Stimulated activated CD8-positive, alpha-beta memory T cell treated with anti-CD3 and anti-CD28 coated beads, Interleukin-2, amount 100 ng/mL, for 1 hour (primary cell): ENCODE data around the gene KLHL8.

Experiments used
- DNase-seq, 2 donors: peaks; one replicate each; pipeline ENCODE4 v3.0.0-alpha.2; 2020; ENCODE audit warnings: low read depth in 2 of 2

KLHL8 gene

GRCh38 chr4:87220094-87220822 lies at the start of gene KLHL8:
KLHL8 (minus strand) TSS chr4:87220618; CDS start chr4:87195539, 25,079 bp downstream.
- peak; percentile 76 to 77 for DNase-seq

GRCh38 chr4:87270144-87270543 lies 49.7 kb upstream of the KLHL8 start:
- DNase-seq: no peak

GRCh38 chr4:87268411-87268810 lies 48.0 kb upstream of the KLHL8 start:
- DNase-seq: no peak

GRCh38 chr4:87266986-87267385 lies 46.6 kb upstream of the KLHL8 start:
- no peak for DNase-seq

GRCh38 chr4:87262886-87263285 lies 42.5 kb upstream of the KLHL8 start:
- DNase-seq: no peak

- DNase-seq: no peak
Observed at GRCh38 chr4:87260477-87260876, 40.1 kb upstream of the KLHL8 start.

GRCh38 chr4:87258677-87259076 lies 38.3 kb upstream of the KLHL8 start:
- DNase-seq: no peak

- DNase-seq: no peak
Observed at GRCh38 chr4:87257523-87257922, 37.1 kb upstream of the KLHL8 start.

GRCh38 chr4:87255755-87256154 lies 35.3 kb upstream of the KLHL8 start:
- no peak for DNase-seq

- no peak for DNase-seq
Observed at GRCh38 chr4:87251106-87251505, 30.7 kb upstream of the KLHL8 start.

- no peak for DNase-seq
Observed at GRCh38 chr4:87250294-87250693, 29.9 kb upstream of the KLHL8 start.

GRCh38 chr4:87249332-87250019 lies 29.1 kb upstream of the KLHL8 start:
- no peak for DNase-seq

GRCh38 chr4:87243426-87244053 lies 23.1 kb upstream of the KLHL8 start:
- DNase-seq: no peak

- no peak for DNase-seq
Observed at GRCh38 chr4:87241336-87241735, 20.9 kb upstream of the KLHL8 start.

- no peak for DNase-seq
Observed at GRCh38 chr4:87240341-87240740, 19.9 kb upstream of the KLHL8 start.

GRCh38 chr4:87239821-87240220 lies 19.4 kb upstream of the KLHL8 start:
- DNase-seq: no peak

GRCh38 chr4:87239194-87239593 lies 18.8 kb upstream of the KLHL8 start:
- no peak for DNase-seq

- no peak for DNase-seq
Observed at GRCh38 chr4:87236861-87237260, 16.4 kb upstream of the KLHL8 start.

- no peak for DNase-seq
Observed at GRCh38 chr4:87235020-87235671, 14.7 kb upstream of the KLHL8 start.

GRCh38 chr4:87232216-87232615 lies 11.8 kb upstream of the KLHL8 start:
- no peak for DNase-seq

GRCh38 chr4:87230806-87231205 lies 10.4 kb upstream of the KLHL8 start:
- DNase-seq: no peak

- no peak for DNase-seq
Observed at GRCh38 chr4:87229979-87230378, 9.6 kb upstream of the KLHL8 start.
